ENCODE data around the gene FARS2. TPM values are rescaled to one million over a fixed set of nuclear protein-coding genes. Genes with fewer than 3 reads are reported as not detected.

FARS2 gene
- polyA plus RNA-seq, 3 donors = 9.0 to 18.4 (median 16.1) TPM

GRCh38 chr6:5499644-5500306, 238.5 kb downstream of the FARS2 start:
- 75 to 83% (median 78%) methylated on average over 6 of the region's 6 CpGs for WGBS, 3 donors
- no peak overlapping the region for H3K27ac ChIP-seq (ENCODE audit: low read depth, low read length)

GRCh38 chr6:5501837-5502236, 240.5 kb downstream of the FARS2 start:
- H3K27ac ChIP-seq (ENCODE audit: low read depth, low read length) = no peak overlapping the region
- WGBS, 3 donors = 54 to 94% (median 86%) methylated on average over 3 of the region's 3 CpGs

- WGBS, 3 donors = 95 to 99% (median 98%) methylated on average over 1 of the region's 1 CpG
- no peak overlapping the region for H3K27ac ChIP-seq (ENCODE audit: low read depth, low read length)
These were observed 242.8 kb downstream of the FARS2 start for GRCh38 chr6:5504078-5504477.

- 89 to 91% (median 91%) methylated on average over 4 of the region's 4 CpGs for WGBS, 3 donors
These were observed 244.8 kb downstream of the FARS2 start for GRCh38 chr6:5506149-5506548.

GRCh38 chr6:5506597-5506996, 245.3 kb downstream of the FARS2 start:
- WGBS, 3 donors = 67 to 94% (median 80%) methylated on average over 4 of the region's 4 CpGs
- H3K27ac ChIP-seq (ENCODE audit: low read depth, low read length) = no peak overlapping the region

More at GRCh38 chr6:5506149-5506548, 244.8 kb downstream of the FARS2 start:
- H3K27ac ChIP-seq (ENCODE audit: low read depth, low read length) = no peak overlapping the region

- WGBS, 3 donors = 58 to 69% (median 65%) methylated on average over 4 of the region's 4 CpGs
- H3K27ac ChIP-seq (ENCODE audit: low read depth, low read length) = no peak overlapping the region
These were observed 245.9 kb downstream of the FARS2 start for GRCh38 chr6:5507131-5507681.

- 93 to 96% (median 93%) methylated on average over 8 of the region's 8 CpGs for WGBS, 3 donors
- no peak overlapping the region for H3K27ac ChIP-seq (ENCODE audit: low read depth, low read length)
These were observed 247.8 kb downstream of the FARS2 start for GRCh38 chr6:5509106-5509505.

- H3K27ac ChIP-seq (ENCODE audit: low read depth, low read length) = no peak overlapping the region
- WGBS, 3 donors = 92 to 95% (median 94%) methylated on average over 24 of the region's 24 CpGs
These were observed 249.2 kb downstream of the FARS2 start for GRCh38 chr6:5510331-5511133.

- no peak overlapping the region for H3K27ac ChIP-seq (ENCODE audit: low read depth, low read length)
- 57 to 85% (median 62%) methylated on average over 3 of the region's 3 CpGs for WGBS, 3 donors
These were observed 250.6 kb downstream of the FARS2 start for GRCh38 chr6:5511954-5512353.

GRCh38 chr6:5512422-5512821, 251.1 kb downstream of the FARS2 start:
- H3K27ac ChIP-seq (ENCODE audit: low read depth, low read length) = no peak overlapping the region
- 79 to 91% (median 81%) methylated on average over 2 of the region's 2 CpGs for WGBS, 3 donors

- WGBS, 3 donors = 80 to 92% (median 89%) methylated on average over 6 of the region's 6 CpGs
- no peak overlapping the region for H3K27ac ChIP-seq (ENCODE audit: low read depth, low read length)
These were observed 252.1 kb downstream of the FARS2 start for GRCh38 chr6:5513408-5513807.

GRCh38 chr6:5514353-5514752, 253.0 kb downstream of the FARS2 start:
- no peak overlapping the region for H3K27ac ChIP-seq (ENCODE audit: low read depth, low read length)

- H3K27ac ChIP-seq (ENCODE audit: low read depth, low read length) = no peak overlapping the region
- WGBS, 3 donors = 70 to 97% (median 75%) methylated on average over 4 of the region's 4 CpGs
These were observed 253.9 kb downstream of the FARS2 start for GRCh38 chr6:5515200-5515599.

- WGBS, 3 donors = 87 to 93% (median 91%) methylated on average over 6 of the region's 6 CpGs
- H3K27ac ChIP-seq (ENCODE audit: low read depth, low read length) = no peak overlapping the region
These were observed 254.7 kb downstream of the FARS2 start for GRCh38 chr6:5516036-5516435.

GRCh38 chr6:5517796-5518195, 256.5 kb downstream of the FARS2 start:
- WGBS, 3 donors = 88 to 91% (median 89%) methylated on average over 2 of the region's 2 CpGs

GRCh38 chr6:5518936-5519491, 257.7 kb downstream of the FARS2 start:
- H3K27ac ChIP-seq (ENCODE audit: low read depth, low read length) = no peak overlapping the region

More at GRCh38 chr6:5517796-5518195, 256.5 kb downstream of the FARS2 start:
- no peak overlapping the region for H3K27ac ChIP-seq (ENCODE audit: low read depth, low read length)

GRCh38 chr6:5520796-5521195, 259.5 kb downstream of the FARS2 start:
- no peak overlapping the region for H3K27ac ChIP-seq (ENCODE audit: low read depth, low read length)
- 74 to 82% (median 80%) methylated on average over 2 of the region's 2 CpGs for WGBS, 3 donors

- no peak overlapping the region for H3K27ac ChIP-seq (ENCODE audit: low read depth, low read length)
- WGBS, 3 donors = 61 to 78% (median 61%) methylated on average over 3 of the region's 3 CpGs
These were observed 260.0 kb downstream of the FARS2 start for GRCh38 chr6:5521322-5521721.

GRCh38 chr6:5522147-5522546, 260.8 kb downstream of the FARS2 start:
- H3K27ac ChIP-seq (ENCODE audit: low read depth, low read length) = no peak overlapping the region
